Uterine smooth muscle cell (primary cell): Measurements from ENCODE around the gene BARHL1. TPM values are rescaled to one million over a fixed set of nuclear protein-coding genes. Genes with fewer than 3 reads are reported as not detected.

Source experiments
- total RNA-seq: library from RNA; depleted of rRNA; stranded (reverse); fragments of >200 nt; gene quantifications from 2 replicates; pipeline ENCODE4 v1.2.3, GENCODE V29; 2014

BARHL1 gene
- total RNA-seq = not detected in 2 replicates

DNA sequence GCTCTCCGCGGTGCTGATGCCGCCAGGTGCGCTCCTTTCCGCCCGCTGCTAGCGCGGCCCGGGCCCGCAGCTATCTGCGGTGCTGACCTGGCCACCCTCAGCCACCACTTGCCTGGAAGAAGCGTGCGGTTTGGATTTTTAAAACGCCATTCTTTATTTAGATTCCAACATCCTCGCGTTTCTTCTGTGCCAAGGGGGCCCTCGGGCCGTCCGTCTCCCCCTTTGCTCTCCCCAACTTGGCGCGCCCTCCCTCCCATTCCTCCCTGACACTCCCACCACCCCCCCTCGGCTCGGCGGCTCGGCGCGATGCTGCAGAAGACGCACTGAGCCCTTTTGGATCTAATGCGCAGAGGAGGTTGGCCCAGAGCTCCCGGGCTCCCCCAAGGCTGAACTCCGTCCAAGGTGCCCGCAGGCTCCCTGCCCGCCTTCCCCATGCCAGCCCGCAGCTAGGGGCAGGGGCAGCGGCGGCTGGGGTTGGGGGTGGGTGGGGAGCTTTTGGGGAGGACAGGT is at the start of gene BARHL1:
Gene BARHL1 (plus strand): TSS at position 331 of the 510 bp plus-strand sequence. CDS start 192 bp downstream, outside the sequence.

Other genes with a start within 250 kb of the BARHL1 start
- 78.5 and 122 TPM in 2 replicates for gene SETX, start 227.6 kb upstream of the BARHL1 start, total RNA-seq
- gene TTF1, start 175.8 kb upstream of the BARHL1 start, total RNA-seq = 13.1 and 14.6 TPM in 2 replicates
- gene CFAP77, start 172.4 kb upstream of the BARHL1 start, total RNA-seq = 0.12 TPM in 1 of 2 replicates, not detected in the other
- gene DDX31, start 87.4 kb downstream of the BARHL1 start, total RNA-seq = 13.0 and 14.4 TPM in 2 replicates
- gene GTF3C4, start 87.9 kb downstream of the BARHL1 start, total RNA-seq = 11.2 and 14.2 TPM in 2 replicates